Activated naive CD4-positive, alpha-beta T cell treated with anti-CD3 and anti-CD28 coated beads, Interleukin-2, amount 10 ng/mL, durations not matched to agents 7 days and 5 days (primary cell): ENCODE measurements around the gene RTBDN.
"Not testable (repeated sequence)": the region's sequence is repeated elsewhere in the genome, so short reads cannot be mapped to it uniquely, and the experiment has no call there.

Source experiments
- CTCF ChIA-PET: fragments of 350-600 bp; sonication (Branson Sonifier 250); formaldehyde crosslinking; loops from one replicate; lab custom pipeline; 2021; ENCODE audit warnings: antibody characterized with exemption; lab: Charles Lee
- DNase-seq: peaks from one replicate; pipeline ENCODE4 v3.0.0-alpha.2; 2020
- H3K27ac Mint-ChIP-seq: one replicate; pipeline ENCODE4 v1.8.0; 2021; ENCODE audit warnings: mild to moderate bottlenecking, moderate library complexity, mixed read lengths
- H3K27me3 Mint-ChIP-seq: one replicate; pipeline ENCODE4 v1.8.0; 2021; ENCODE audit warnings: mild to moderate bottlenecking, mixed read lengths
- H3K36me3 Mint-ChIP-seq: one replicate; pipeline ENCODE4 v1.8.0; 2021; ENCODE audit warnings: mixed read lengths
- H3K4me1 Mint-ChIP-seq: one replicate; pipeline ENCODE4 v1.8.0; 2021; ENCODE audit warnings: mixed read lengths
- H3K4me3 Mint-ChIP-seq: one replicate; pipeline ENCODE4 v1.8.0; 2021; ENCODE audit warnings: mild to moderate bottlenecking, moderate library complexity, mixed read lengths
- H3K9me3 Mint-ChIP-seq: one replicate; pipeline ENCODE4 v1.8.0; 2021; ENCODE audit warnings: mixed read lengths

Gene RTBDN

DNA sequence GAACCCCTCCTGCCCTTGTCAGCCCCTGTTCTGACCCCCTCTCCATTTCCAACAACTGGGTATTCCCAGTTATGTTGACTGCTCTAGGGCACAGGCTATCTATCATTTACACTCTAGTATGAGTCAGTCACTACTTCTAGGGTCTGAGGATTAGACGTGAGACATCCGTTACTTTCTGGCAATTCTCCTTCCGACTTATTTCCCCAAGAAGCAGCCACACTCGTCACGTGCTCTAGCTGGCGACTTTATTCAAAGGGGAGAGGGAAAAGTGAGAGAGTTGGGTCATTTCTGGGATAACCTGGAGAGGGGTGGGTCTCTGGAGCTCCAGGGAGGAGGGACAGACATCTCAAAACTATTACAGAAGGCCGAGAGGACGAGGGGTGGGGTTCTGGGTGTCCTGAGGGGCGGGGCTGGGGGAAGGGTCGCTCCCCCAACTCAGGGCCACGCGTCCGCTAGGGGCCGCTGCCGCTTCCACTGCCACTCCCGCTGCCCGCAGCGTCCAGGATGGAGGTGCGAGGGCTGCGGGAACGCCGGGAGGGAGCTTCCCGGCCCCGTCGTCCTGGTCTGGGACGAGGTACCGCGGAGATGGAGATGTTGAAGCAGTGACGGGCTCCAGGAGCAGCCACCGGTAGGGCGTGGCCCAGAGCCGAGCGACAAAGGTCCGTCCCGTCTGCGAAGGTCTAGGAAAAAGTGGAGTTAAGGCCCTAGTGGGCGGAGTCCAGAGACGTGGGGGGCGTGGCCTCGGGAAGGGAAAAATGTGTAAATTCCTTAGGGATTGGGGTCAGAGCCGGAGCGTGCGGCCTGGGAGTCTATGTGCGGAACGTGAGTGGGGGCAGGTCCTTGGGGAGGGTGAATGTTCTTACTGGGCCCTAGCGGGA is 8.9 kb downstream of the RTBDN start:
- Mint-ChIP-seq H3K27me3 (peaks cover 65% of the 10 kb centered on the region), H3K27ac (no peak overlapping the region), H3K36me3 (no peaks in the 10 kb centered on the region), H3K4me1 (peaks cover 12% of the 10 kb centered on the region), H3K9me3 (no peaks in the 10 kb centered on the region), H3K4me3 (no peak overlapping the region)
- CTCF ChIA-PET: interaction anchor here (1.0 to 1.8 kb wide), 4 partner anchors 12 to 63 kb away, joined by 3 to 6 read pairs (median 4); no protein-coding TSS in a partner anchor
- DNase-seq: no peak

DNA sequence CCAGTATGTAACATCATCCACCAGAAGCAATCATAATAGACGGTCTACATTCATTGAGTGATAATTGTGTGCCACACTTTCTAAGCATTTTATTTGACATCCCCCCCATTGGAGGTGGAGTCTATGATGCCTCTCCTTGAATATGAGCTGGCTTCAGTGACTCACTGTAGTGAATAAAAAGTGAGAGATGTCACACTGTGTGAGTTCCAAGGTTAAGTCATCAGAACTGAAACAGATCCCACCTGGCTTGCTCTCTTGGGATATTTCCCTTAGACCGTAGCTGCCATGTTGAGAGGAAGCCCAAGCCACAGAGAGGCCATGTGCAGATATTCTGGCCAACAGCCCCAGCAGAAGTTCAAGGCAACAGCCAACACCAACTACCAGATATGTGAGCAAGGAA is 12.6 kb downstream of the RTBDN start:
- H3K27me3 Mint-ChIP-seq: peaks cover 28% of the 10 kb centered on the region
- CTCF ChIA-PET: interaction anchor here (0.7 kb wide), 1 partner anchor 48 kb away, joined by 3 read pairs; no protein-coding TSS in a partner anchor
- H3K36me3 Mint-ChIP-seq: no peaks in the 10 kb centered on the region
- H3K4me1 Mint-ChIP-seq: peaks cover 12% of the 10 kb centered on the region
- no peaks in the 10 kb centered on the region for H3K9me3 Mint-ChIP-seq
- DNase-seq: no peak
- no peak overlapping the region for H3K4me3 Mint-ChIP-seq
- H3K27ac Mint-ChIP-seq: no peak overlapping the region

DNA sequence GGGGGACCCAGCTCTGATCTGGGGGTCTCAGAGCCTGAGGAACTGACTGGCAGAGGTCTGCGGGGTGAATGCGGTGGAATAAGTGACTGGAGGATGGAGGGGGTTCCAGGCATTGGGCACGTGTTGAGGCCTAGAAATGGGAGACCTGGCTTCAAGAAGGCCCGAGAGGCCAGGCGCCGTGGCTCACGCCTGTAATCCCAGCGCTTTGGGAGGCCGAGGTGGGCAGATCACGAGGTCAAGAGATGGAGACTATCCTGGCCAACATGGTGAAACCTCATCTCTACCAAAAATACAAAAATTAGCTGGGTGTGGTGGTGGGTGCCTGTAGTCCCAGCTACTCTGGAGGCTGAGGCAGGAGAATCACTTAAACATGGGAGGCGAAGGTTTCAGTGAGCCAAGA is 16.6 kb downstream of the RTBDN start:
- not testable (repeated sequence) for H3K27ac Mint-ChIP-seq, DNase-seq, H3K27me3 Mint-ChIP-seq, H3K9me3 Mint-ChIP-seq, H3K36me3 Mint-ChIP-seq, H3K4me1 Mint-ChIP-seq, H3K4me3 Mint-ChIP-seq
- CTCF ChIA-PET: interaction anchor here (1.2 kb wide), 1 partner anchor 57 kb away, joined by 3 read pairs; no protein-coding TSS in a partner anchor

DNA sequence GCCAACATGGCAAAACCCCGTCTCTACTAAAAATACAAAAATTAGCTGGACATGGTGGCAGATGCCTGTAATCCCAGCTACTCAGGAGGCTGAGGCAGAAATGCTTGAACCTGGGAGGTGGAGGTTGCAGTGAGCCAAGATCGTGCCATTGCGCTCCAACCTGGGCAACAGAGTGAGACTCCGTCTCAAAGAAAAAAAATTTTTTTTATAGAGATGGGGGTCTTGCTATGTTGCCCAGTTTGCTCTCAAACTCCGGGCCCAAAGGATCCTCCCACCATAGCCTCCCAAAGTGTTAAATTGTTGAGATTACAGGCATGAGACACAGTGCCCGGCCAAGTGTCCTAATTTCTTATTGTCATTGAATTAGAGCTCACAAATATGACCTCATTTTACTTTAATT is 17.2 kb downstream of the RTBDN start:
- H3K27me3 Mint-ChIP-seq, H3K27ac Mint-ChIP-seq, H3K4me1 Mint-ChIP-seq, H3K9me3 Mint-ChIP-seq, DNase-seq, CTCF ChIA-PET, H3K4me3 Mint-ChIP-seq: not testable (repeated sequence)
- peaks cover 11% of the 10 kb centered on the region for H3K36me3 Mint-ChIP-seq

DNA sequence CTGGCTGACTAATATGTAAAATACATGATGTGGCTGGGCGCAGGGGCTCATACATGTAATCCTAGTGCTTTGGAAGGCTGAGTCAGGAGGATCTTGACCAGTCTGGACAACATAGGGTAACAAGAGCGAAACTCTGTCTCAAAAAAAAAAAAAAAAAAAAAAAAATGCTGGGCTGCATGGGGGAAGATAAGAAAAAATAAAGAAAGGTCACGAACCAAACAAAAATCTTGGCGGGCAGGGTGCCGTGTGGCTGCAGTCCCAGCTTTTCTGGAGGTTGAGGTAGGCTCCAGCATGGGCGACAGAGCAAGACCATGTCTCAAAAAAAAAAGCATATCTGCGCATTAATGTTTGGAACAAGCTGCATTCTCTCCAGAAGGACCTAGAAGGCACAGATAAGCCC is 19.3 kb downstream of the RTBDN start:
- H3K27ac Mint-ChIP-seq: no peak overlapping the region
- H3K36me3 Mint-ChIP-seq: peaks cover 11% of the 10 kb centered on the region
- CTCF ChIA-PET: no interaction called here

DNA sequence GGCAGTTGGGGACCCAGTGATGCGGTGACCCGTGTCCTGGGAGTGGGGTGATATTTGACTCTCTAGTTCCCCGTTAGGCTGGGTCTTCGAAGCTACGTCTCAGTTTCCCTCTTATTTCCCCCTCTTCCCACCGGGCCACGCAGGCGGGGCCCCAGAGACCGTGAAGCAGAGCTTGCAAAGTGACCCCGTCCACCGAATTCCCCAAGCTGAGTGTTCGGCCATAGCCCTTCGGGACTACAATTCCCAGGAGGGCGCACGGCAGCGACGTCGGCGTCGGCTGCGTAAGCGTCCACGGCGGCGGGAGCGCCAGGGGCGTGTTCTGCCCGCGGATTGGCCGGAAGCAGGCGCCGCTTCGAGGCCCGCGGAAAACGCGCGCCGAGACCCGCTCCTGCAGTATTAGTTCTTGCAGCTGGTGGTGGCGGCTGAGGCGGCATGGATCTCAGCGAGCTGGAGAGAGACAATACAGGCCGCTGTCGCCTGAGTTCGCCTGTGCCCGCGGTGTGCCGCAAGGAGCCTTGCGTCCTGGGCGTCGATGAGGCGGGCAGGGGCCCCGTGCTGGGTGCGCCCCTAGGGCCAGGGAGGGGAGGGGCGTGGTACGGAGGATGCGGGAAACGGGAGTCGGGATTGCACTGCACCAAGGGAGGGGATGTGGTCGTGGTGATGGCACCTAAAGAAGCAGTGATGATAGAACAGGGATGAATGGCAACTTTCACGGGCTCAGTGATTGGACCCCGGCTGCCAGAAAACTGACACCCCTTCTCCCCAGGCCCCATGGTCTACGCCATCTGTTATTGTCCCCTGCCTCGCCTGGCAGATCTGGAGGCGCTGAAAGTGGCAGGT is 27.9 kb downstream of the RTBDN start, which contains the start of gene RNASEH2A:
TSS of gene RNASEH2A (plus strand) at position 343 of the 840 bp plus-strand sequence. CDS start at position 433, 90 bp downstream.
- Mint-ChIP-seq H3K36me3 (peaks cover 15% of the 10 kb centered on the region), H3K9me3 (no peaks in the 10 kb centered on the region), H3K27ac (peak within 1 kb of the TSS; percentile 88), H3K4me3 (peak within 1 kb of the TSS; percentile 94), H3K4me1 (peaks cover 29% of the 10 kb centered on the region), H3K27me3 (peaks cover 4% of the 10 kb centered on the region)
- DNase-seq: peak; percentile 92
- CTCF ChIA-PET: interaction anchor here (0.8 to 1.6 kb wide), 6 partner anchors 10 to 49 kb away, joined by 3 to 4 read pairs (median 3); no protein-coding TSS in a partner anchor

More for the DNA sequence above, 19.3 kb downstream of the RTBDN start:
- DNase-seq: no peak
- Mint-ChIP-seq H3K9me3 (no peaks in the 10 kb centered on the region), H3K27me3 (no peaks in the 10 kb centered on the region), H3K4me3 (no peak overlapping the region), H3K4me1 (no peaks in the 10 kb centered on the region)

DNA sequence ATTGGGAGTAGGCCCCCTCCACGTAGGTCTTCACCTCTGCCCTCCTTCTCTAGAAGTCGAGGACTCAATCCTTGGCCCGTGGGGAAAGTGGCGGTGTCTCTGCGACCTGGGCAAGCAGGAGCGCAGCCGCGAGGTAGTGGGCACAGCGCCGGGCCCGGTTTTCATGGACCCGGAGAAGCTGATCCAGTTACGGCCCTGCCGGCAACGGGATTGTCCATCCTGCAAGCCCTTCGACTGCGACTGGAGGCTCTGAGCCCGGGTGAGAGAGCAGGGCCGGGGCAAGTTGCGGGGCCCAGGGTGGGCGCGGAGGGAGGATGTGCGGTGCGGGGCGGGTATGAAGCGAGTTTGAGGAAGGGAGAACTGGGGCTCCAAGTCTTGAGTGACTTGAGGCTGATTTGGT is 30.3 kb downstream of the RTBDN start:
- Mint-ChIP-seq H3K27me3 (peaks cover 4% of the 10 kb centered on the region), H3K36me3 (peaks cover 13% of the 10 kb centered on the region), H3K4me1 (peaks cover 47% of the 10 kb centered on the region), H3K27ac (no peak overlapping the region), H3K9me3 (no peaks in the 10 kb centered on the region), H3K4me3 (no peak overlapping the region)
- no peak for DNase-seq
- CTCF ChIA-PET: interaction anchor here (14.0 kb wide), 1 partner anchor 35 kb away, joined by 706 read pairs; the partner anchor contains the start of gene HOOK2

DNA sequence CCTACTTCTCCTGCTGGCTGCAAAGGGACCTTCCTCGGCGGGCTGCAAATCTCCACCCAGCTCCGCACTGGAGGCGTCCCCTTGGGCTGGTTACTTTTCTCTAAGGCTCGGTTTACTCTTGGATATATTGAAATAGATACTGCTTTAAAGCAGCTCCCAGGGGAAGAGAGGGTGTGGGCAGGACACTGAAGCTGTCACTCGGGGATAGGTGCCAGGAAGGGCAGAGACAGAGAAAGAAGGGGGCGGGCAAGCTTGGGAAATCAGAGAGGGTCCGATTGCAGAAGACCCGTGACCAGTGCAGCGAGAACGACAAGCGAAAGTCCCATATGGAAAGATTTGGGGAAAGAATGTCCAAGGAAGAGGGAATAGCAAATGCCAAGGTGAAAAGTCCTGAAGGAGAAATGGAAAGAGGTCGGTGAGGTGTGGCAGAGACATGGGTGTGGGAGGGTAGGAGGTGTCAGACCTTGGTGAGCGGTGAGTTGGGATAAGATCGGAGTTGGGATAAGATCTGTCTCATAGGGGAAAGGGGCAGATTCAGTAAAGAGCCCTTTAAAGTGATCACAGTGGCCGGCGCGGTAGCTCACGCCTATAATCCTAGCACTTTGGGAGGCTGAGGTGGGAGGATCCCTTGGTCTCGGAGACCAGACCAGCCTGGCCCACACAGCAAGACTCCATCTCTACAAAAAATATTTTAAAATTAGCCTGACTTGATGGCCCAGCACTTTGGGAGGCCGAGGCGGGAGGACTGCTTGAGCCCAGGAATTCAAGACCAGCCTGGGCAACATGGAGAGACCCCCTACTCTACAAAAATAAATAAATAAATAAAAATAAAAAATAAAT is 31.9 kb downstream of the RTBDN start:
- Mint-ChIP-seq H3K4me1 (peaks cover 43% of the 10 kb centered on the region), H3K9me3 (no peaks in the 10 kb centered on the region), H3K36me3 (peaks cover 11% of the 10 kb centered on the region), H3K4me3 (peak overlapping the region; percentile 83), H3K27me3 (peaks cover 4% of the 10 kb centered on the region), H3K27ac (peak overlapping the region; percentile 73)
- CTCF ChIA-PET: interaction anchor here (0.6 to 14.0 kb wide), 7 partner anchors 11 to 163 kb away, joined by 3 to 706 read pairs (median 4); partner anchors contain the start of genes HOOK2 and RTBDN
- DNase-seq: no peak

DNA sequence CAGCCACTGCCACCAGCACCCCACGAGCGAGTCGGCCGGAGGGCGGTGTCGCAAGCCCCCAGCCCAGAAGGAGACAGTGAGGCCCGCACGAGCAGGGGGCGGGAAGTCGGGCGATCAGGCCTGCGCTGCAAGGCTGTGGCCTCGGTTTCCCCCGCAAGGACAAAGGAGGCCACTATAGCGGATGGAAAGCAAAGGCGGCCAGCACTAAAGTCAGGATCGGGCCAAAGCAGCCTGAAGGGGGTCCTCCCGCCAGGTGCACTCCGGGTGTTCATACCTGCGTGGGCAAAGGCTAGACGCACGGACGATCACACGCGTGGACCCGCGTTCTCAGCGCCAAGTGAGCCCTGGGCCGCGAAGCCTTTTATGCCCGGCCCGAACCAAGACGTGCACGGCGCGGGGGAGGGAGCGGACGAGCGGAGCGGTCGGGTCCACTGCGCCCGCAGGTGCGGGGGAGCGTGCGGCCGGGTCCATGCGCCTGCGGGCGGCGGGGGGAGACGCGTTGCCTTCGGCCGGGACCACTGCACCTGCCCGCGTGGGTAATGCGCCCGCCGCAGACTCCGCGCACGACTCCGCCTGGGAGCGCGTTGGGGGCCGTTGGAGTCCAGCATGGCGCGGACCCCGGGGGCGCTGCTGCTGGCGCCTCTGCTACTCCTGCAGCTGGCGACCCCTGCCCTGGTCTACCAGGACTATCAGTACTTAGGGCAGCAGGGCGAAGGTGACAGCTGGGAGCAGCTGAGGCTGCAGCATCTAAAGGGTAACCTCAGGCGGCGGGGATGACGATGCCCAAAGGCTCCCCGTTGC is 32.7 kb downstream of the RTBDN start, which contains the start of the genes PRDX2 and THSD8:
TSS of gene PRDX2 (minus strand) at position 335 of the 801 bp plus-strand sequence. CDS start 539 bp downstream, outside the sequence.
TSS of gene THSD8 (plus strand) at position 604 of the 801 bp plus-strand sequence. CDS start at position 607, 3 bp downstream.
- peaks cover 39% of the 10 kb centered on the region for H3K4me1 Mint-ChIP-seq
- peak within 1 kb of the TSS; percentile 73 for H3K27ac Mint-ChIP-seq
- DNase-seq: peak; percentile 87
- peak within 1 kb of the TSS; percentile 83 for H3K4me3 Mint-ChIP-seq
- H3K9me3 Mint-ChIP-seq: no peaks in the 10 kb centered on the region
- H3K36me3 Mint-ChIP-seq: peaks cover 11% of the 10 kb centered on the region
- H3K27me3 Mint-ChIP-seq: peaks cover 4% of the 10 kb centered on the region
- CTCF ChIA-PET: interaction anchor here (1.2 to 14.0 kb wide), 6 partner anchors 15 to 164 kb away, joined by 3 to 706 read pairs (median 4); partner anchors contain the start of genes HOOK2 and RTBDN

DNA sequence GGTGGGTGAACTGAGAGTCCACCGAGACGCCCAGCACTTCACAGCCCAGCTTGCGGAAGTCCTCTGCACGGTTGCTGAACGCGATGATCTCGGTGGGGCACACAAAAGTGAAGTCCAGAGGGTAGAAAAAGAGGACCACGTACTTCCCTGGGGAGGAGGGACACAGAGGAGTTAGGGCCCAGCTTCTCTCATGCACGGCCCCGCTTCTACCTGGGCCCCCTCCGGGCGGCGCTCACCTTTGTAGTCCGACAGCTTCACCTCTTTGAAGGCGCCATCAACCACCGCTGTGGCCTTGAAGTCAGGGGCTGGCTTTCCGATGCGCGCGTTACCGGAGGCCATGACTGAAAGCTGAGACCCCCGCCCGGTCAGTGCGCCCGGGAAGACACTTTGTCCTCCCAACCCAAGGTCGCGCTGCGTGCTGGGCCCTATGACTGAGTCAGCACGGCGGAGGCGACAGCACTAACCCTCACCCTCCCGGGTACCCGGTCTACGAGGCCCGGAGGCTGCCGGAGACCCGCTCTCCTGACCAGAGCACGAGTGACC is 33.4 kb downstream of the RTBDN start:
- Mint-ChIP-seq H3K4me3 (peak overlapping the region; percentile 83), H3K4me1 (peaks cover 39% of the 10 kb centered on the region), H3K27ac (peak overlapping the region; percentile 73), H3K9me3 (no peaks in the 10 kb centered on the region), H3K27me3 (peaks cover 4% of the 10 kb centered on the region), H3K36me3 (peaks cover 11% of the 10 kb centered on the region)
- CTCF ChIA-PET: interaction anchor here (0.7 to 14.0 kb wide), 2 partner anchors 32 to 47 kb away, joined by 3 to 706 read pairs; partner anchors contain the start of gene HOOK2
- peak; percentile 40 for DNase-seq

DNA sequence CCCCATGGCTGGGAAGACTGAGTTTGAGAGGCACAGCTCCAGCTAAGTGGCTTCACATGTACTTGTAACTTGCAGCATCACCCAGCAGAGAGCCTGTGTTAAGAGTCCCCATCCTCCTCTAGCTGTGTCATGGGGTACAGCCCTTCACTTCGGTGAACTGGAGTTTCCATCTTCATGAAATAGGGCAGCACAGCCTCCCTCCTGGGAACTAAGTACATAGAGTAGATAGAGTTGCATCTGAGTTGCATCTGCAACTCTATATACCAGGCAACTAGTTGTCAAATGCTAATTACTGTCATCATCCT is 34.0 kb downstream of the RTBDN start:
- Mint-ChIP-seq H3K36me3 (peaks cover 11% of the 10 kb centered on the region), H3K27me3 (peaks cover 4% of the 10 kb centered on the region), H3K4me1 (peaks cover 42% of the 10 kb centered on the region), H3K4me3 (peak overlapping the region; percentile 83), H3K9me3 (no peaks in the 10 kb centered on the region), H3K27ac (peak overlapping the region; percentile 47)
- DNase-seq: no peak
- CTCF ChIA-PET: interaction anchor here (0.7 to 14.0 kb wide), 3 partner anchors 24 to 47 kb away, joined by 3 to 706 read pairs (median 3); partner anchors contain the start of gene HOOK2
